HepG2 (cell line): ENCODE results near the gene TSGA10. TPM values are rescaled to one million over a fixed set of nuclear protein-coding genes. Genes with fewer than 3 reads are reported as not detected.
A peak's percentile ranks its signal among the peaks of the same experiment; 100 is the strongest.

ENCODE experiments used
- EP300 ChIP-seq, 3 experiments: sonication (generic) in 1 of 3; formaldehyde crosslinking in 1 of 3; IDR thresholded peaks; 2 replicates each; pipeline versions ENCODE4 v1.5.1 to v1.6.1; 2011 to 2020; ENCODE audit warnings: low read depth in 2 of 3, low read length in 2 of 3, borderline replicate concordance in 1 of 3, improper control_type of control experiment in 1 of 3, mild to moderate bottlenecking in 1 of 3, missing genetic modification reagents in 1 of 3, moderate library complexity in 1 of 3
- KDM5B ChIP-seq: sonication (generic); formaldehyde crosslinking; IDR thresholded peaks from 2 replicates; pipeline ENCODE4 v1.4.0; 2020; ENCODE audit warnings: missing genetic modification reagents, mild to moderate bottlenecking, borderline replicate concordance
- POLR2AphosphoS5 ChIP-seq: IDR thresholded peaks from 2 replicates; pipeline ENCODE4 v1.6.1; 2012; ENCODE audit warnings: low read depth, low read length
- RXRA ChIP-seq: sonication (generic); formaldehyde crosslinking; IDR thresholded peaks from 2 replicates; pipeline ENCODE4 v1.5.1; 2020; ENCODE audit warnings: missing genetic modification reagents
- SETDB1 ChIP-seq: sonication (generic); formaldehyde crosslinking; IDR thresholded peaks from 2 replicates; pipeline ENCODE4 v1.5.1; 2020; ENCODE audit warnings: missing genetic modification reagents, mild to moderate bottlenecking, borderline replicate concordance
- TBP ChIP-seq: sonication (generic); formaldehyde crosslinking; IDR thresholded peaks from 2 replicates; pipeline ENCODE4 v1.5.0; 2020; ENCODE audit warnings: missing genetic modification reagents
- TCF12 ChIP-seq, 2 experiments: fragments of 450-650 bp in 1 of 2; sonication (generic) in 1 of 2; formaldehyde crosslinking in 1 of 2; IDR thresholded peaks; 2 replicates each; pipeline versions ENCODE4 v1.6.1 to v1.8.0; 2017 to 2022; ENCODE audit warnings: antibody characterized with exemption in 1 of 2, mild to moderate bottlenecking in 1 of 2, missing genetic modification reagents in 1 of 2, moderate library complexity in 1 of 2
- ZNF292 ChIP-seq: sonication (generic); formaldehyde crosslinking; IDR thresholded peaks from 2 replicates; pipeline ENCODE4 v1.8.1; 2022; ENCODE audit warnings: mild to moderate bottlenecking, low read depth, missing genetic modification reagents, borderline replicate concordance
- ZNF367 ChIP-seq: sonication (generic); formaldehyde crosslinking; IDR thresholded peaks from 2 replicates; pipeline ENCODE4 v1.4.0; 2020; ENCODE audit warnings: missing genetic modification reagents, borderline replicate concordance
- ZNF552 ChIP-seq: sonication (generic); formaldehyde crosslinking; IDR thresholded peaks from 2 replicates; pipeline ENCODE4 v1.9.0; 2022; ENCODE audit warnings: missing genetic modification reagents, mild to moderate bottlenecking, borderline replicate concordance
- ZNF556 ChIP-seq: sonication (generic); formaldehyde crosslinking; IDR thresholded peaks from 2 replicates; pipeline ENCODE4 v1.4.0; 2020; ENCODE audit warnings: mild to moderate bottlenecking, missing genetic modification reagents, borderline replicate concordance
- polyA plus RNA-seq, 8 experiments: library from polyadenylated mRNA; depleted of rRNA in 3 of 8; stranded (reverse) in 7 of 8; unstranded in 1 of 8; fragments of >200 nt; fragmentation: Illumina TruSeq in 4 of 8; extraction: Trizol in 4 of 8; gene quantifications; 2 replicates each; pipeline versions ENCODE4 v1.2.1 to v1.2.3, GENCODE V29; 2011 to 2016; ENCODE audit warnings: low read depth in 4 of 8, missing spikeins in 1 of 8, mixed read lengths in 1 of 8; ENCODE audit not compliant: insufficient read depth in 1 of 8
- total RNA-seq, 5 experiments: library from RNA; depleted of rRNA; stranded (reverse); fragments of >200 nt; fragmentation: Illumina TruSeq; extraction: Trizol; gene quantifications; 2 replicates each; pipeline ENCODE4 v1.2.3, GENCODE V29; 2016; ENCODE audit warnings: low read depth in 1 of 5
- TF ChIP-seq, protein P1 (sequence below): sonication (generic); formaldehyde crosslinking; IDR thresholded peaks from 2 replicates; pipeline ENCODE4 v1.9.0; 2022; ENCODE audit warnings: low read depth, missing genetic modification reagents
- TF ChIP-seq, protein P2 (sequence below): sonication (generic); formaldehyde crosslinking; IDR thresholded peaks from 2 replicates; pipeline ENCODE4 v1.4.0; 2020; ENCODE audit warnings: mild to moderate bottlenecking, missing genetic modification reagents
- TF ChIP-seq, protein P3 (sequence below): sonication (generic); formaldehyde crosslinking; IDR thresholded peaks from 2 replicates; pipeline ENCODE4 v1.8.1; 2022; ENCODE audit warnings: mild to moderate bottlenecking, missing genetic modification reagents
- TF ChIP-seq, protein P4 (sequence below): sonication (generic); formaldehyde crosslinking; IDR thresholded peaks from 2 replicates; pipeline ENCODE4 v1.5.0; 2020; ENCODE audit warnings: missing genetic modification reagents, mild to moderate bottlenecking, borderline replicate concordance

Gene TSGA10
- total and polyA plus RNA-seq, 2 of the 13 experiments (the other 11 are each of a cell fraction or from before 2014, with no cell fraction given) = 4.7 to 13.1 TPM

DNA sequence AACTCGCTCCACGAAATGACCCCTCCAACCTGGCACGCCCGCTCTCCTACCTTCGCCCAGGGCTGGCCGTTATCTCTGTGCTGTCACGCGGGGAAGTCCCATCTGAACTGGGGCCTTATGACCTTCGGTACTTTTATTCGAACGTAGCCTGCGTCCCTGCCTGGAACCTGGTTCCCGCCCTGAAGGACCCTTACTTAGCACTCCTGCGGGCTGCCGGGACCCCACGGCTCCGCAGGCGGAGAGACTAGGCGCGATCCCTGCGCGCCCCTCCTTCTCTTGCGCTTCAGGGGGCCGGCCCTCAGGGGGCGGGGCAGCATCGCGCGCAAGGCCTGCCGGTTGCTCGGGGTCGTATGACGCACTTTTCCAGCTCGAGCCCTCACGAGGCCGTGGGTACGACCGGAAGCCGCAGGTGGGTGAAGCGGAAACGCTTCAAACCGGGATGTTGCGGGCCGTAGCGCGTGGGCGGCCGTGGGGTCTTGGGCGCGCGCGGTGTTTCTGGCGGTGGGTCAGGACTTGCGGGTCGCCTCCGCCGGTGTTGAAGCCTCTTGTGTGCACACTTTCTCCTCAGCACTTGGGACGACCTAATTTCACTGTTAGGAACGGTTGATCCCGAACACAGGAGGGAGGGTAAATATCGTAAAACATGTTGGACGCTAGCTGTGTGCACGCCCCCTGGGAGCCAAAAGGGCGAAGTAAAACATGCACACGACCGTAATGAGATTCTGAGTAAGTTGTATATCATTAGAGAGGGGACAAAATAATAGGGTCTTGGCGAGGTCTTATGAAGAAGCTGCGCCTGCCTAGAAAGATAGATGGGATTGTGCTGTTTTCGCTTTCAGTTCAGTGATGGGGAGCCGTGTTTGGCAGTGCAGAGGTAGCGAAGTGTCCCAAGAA is at the start of gene TSGA10, which contains the start of gene LIPT1 (continued):
- TF ChIP-seq SETDB1 (CRISPR knock-in tag) (no peak), TBP (peak; percentile 62; the same call in 1 of the 2 replicates), ZNF552 (CRISPR knock-in tag) (peak; percentile 92), ZNF556 (peak; percentile 96), RXRA (CRISPR knock-in tag) (peak; percentile 91), KDM5B (CRISPR knock-in tag) (peak; percentile 97), POLR2AphosphoS5 (peak; percentile 96), ZNF367 (CRISPR knock-in tag) (peak; percentile 97), TCF12 (IDR thresholded peaks at IDR 0.05) (no peak), TCF12 (CRISPR knock-in tag; IDR thresholded peaks at IDR 0.05) (no peak), ZNF292 (CRISPR knock-in tag) (peak; percentile 73; the same call in 1 of the 2 replicates), EP300 (IDR thresholded peaks at IDR 0.05; ENCODE audit: low read depth in 2 of 2, low read length in 2 of 2) (no peak; a peak in 1 of 4 replicates), EP300 (CRISPR knock-in tag; IDR thresholded peaks at IDR 0.05; ENCODE audit: borderline replicate concordance) (peak; percentile 57)
- TF ChIP-seq, protein P1, sequence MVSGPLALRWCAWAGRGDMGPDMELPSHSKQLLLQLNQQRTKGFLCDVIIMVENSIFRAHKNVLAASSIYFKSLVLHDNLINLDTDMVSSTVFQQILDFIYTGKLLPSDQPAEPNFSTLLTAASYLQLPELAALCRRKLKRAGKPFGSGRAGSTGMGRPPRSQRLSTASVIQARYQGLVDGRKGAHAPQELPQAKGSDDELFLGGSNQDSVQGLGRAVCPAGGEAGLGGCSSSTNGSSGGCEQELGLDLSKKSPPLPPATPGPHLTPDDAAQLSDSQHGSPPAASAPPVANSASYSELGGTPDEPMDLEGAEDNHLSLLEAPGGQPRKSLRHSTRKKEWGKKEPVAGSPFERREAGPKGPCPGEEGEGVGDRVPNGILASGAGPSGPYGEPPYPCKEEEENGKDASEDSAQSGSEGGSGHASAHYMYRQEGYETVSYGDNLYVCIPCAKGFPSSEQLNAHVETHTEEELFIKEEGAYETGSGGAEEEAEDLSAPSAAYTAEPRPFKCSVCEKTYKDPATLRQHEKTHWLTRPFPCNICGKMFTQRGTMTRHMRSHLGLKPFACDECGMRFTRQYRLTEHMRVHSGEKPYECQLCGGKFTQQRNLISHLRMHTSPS (CRISPR knock-in tag) = peak; percentile 65; the same call in 1 of the 2 replicates
- TF ChIP-seq, protein P2, sequence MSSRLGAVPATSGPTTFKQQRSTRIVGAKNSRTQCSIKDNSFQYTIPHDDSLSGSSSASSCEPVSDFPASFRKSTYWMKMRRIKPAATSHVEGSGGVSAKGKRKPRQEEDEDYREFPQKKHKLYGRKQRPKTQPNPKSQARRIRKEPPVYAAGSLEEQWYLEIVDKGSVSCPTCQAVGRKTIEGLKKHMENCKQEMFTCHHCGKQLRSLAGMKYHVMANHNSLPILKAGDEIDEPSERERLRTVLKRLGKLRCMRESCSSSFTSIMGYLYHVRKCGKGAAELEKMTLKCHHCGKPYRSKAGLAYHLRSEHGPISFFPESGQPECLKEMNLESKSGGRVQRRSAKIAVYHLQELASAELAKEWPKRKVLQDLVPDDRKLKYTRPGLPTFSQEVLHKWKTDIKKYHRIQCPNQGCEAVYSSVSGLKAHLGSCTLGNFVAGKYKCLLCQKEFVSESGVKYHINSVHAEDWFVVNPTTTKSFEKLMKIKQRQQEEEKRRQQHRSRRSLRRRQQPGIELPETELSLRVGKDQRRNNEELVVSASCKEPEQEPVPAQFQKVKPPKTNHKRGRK (CRISPR knock-in tag) = no peak
- TF ChIP-seq, protein P3, sequence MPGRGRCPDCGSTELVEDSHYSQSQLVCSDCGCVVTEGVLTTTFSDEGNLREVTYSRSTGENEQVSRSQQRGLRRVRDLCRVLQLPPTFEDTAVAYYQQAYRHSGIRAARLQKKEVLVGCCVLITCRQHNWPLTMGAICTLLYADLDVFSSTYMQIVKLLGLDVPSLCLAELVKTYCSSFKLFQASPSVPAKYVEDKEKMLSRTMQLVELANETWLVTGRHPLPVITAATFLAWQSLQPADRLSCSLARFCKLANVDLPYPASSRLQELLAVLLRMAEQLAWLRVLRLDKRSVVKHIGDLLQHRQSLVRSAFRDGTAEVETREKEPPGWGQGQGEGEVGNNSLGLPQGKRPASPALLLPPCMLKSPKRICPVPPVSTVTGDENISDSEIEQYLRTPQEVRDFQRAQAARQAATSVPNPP = peak; percentile 97
- TF ChIP-seq, protein P4, sequence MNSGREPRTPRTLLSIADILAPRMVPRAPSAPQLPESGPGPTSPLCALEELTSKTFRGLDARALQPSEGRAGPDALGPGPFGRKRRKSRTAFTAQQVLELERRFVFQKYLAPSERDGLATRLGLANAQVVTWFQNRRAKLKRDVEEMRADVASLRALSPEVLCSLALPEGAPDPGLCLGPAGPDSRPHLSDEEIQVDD (CRISPR knock-in tag) = peak; percentile 49; the same call in 1 of the 2 replicates
